ENCODE measurements around the gene NTN1.

The NTN1 gene

GRCh38 chr17:9162275-9162985, 141.1 kb downstream of the NTN1 start:
- Histone ChIP-seq H3K79me2 (ENCODE audit: insufficient read depth, low read depth) (no peaks in the 10 kb centered on the region), H3K4me1 (ENCODE audit: low read depth, poor library complexity, severe bottlenecking) (no peaks in the 10 kb centered on the region), H3K27me3 (ENCODE audit: insufficient read depth, low read depth) (no peaks in the 10 kb centered on the region), H3K4me3 (IDR thresholded peaks at IDR 0.05; ENCODE audit: insufficient read depth, low read depth, low read length) (no peak overlapping the region), H2AFZ (ENCODE audit: low read depth) (no peak overlapping the region), H4K20me1 (ENCODE audit: insufficient read depth) (no peaks in the 10 kb centered on the region), H3K27ac (no peak overlapping the region), H3K9ac (no peak overlapping the region), H3K36me3 (ENCODE audit: insufficient read depth) (no peaks in the 10 kb centered on the region), H3K4me2 (no peak overlapping the region)
- no peak for TF ChIP-seq CTCF (conservative IDR thresholded peaks at IDR 0.05; ENCODE audit: low read depth, low read length)

- H3K4me1 ChIP-seq (ENCODE audit: low read depth, poor library complexity, severe bottlenecking) = no peaks in the 10 kb centered on the region
- H4K20me1 ChIP-seq (ENCODE audit: insufficient read depth) = no peaks in the 10 kb centered on the region
- no peak overlapping the region for H3K4me3 ChIP-seq (IDR thresholded peaks at IDR 0.05; ENCODE audit: insufficient read depth, low read depth, low read length)
- H3K4me2 ChIP-seq = no peak overlapping the region
- no peaks in the 10 kb centered on the region for H3K27me3 ChIP-seq (ENCODE audit: insufficient read depth, low read depth)
- no peak overlapping the region for H3K9ac ChIP-seq
- no peaks in the 10 kb centered on the region for H3K36me3 ChIP-seq (ENCODE audit: insufficient read depth)
- no peaks in the 10 kb centered on the region for H3K79me2 ChIP-seq (ENCODE audit: insufficient read depth, low read depth)
- no peak for TF ChIP-seq CTCF (conservative IDR thresholded peaks at IDR 0.05; ENCODE audit: low read depth, low read length)
- no peak overlapping the region for H2AFZ ChIP-seq (ENCODE audit: low read depth)
- H3K27ac ChIP-seq = no peak overlapping the region
Observed at GRCh38 chr17:9166788-9167187, 145.5 kb downstream of the NTN1 start.

DNA sequence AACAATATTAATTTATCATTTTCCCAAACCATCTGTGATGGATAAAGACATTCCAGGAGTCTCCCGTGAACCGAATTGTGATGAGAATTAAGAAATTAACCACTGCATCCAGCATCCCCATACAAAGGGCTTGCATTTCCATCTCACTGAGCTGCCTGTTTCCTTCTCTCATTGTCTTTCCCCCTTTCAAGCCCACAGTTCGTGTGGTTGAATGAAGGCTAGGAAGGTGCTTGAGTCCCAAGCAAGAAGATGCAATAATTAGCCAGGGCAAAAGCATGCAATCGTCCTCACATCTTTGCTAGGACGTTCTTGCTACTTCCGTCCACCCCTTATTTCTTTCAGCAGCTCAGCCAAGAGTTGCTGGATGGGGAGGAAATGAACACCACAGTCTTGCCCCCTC, 146.1 kb downstream of the NTN1 start:
- Histone ChIP-seq H3K36me3 (ENCODE audit: insufficient read depth) (no peaks in the 10 kb centered on the region), H2AFZ (ENCODE audit: low read depth) (no peak overlapping the region), H3K79me2 (ENCODE audit: insufficient read depth, low read depth) (no peaks in the 10 kb centered on the region), H3K4me1 (ENCODE audit: low read depth, poor library complexity, severe bottlenecking) (no peaks in the 10 kb centered on the region), H3K4me2 (no peak overlapping the region), H3K27me3 (ENCODE audit: insufficient read depth, low read depth) (no peaks in the 10 kb centered on the region), H3K4me3 (IDR thresholded peaks at IDR 0.05; ENCODE audit: insufficient read depth, low read depth, low read length) (no peak overlapping the region), H3K9ac (no peak overlapping the region), H3K27ac (no peak overlapping the region), H4K20me1 (ENCODE audit: insufficient read depth) (no peaks in the 10 kb centered on the region)
- TF ChIP-seq CTCF (conservative IDR thresholded peaks at IDR 0.05; ENCODE audit: low read depth, low read length) = no peak

GRCh38 chr17:9169116-9169515, 147.8 kb downstream of the NTN1 start:
- Histone ChIP-seq H3K4me1 (ENCODE audit: low read depth, poor library complexity, severe bottlenecking) (no peaks in the 10 kb centered on the region), H3K79me2 (ENCODE audit: insufficient read depth, low read depth) (no peaks in the 10 kb centered on the region), H4K20me1 (ENCODE audit: insufficient read depth) (no peaks in the 10 kb centered on the region), H3K27ac (no peak overlapping the region), H3K4me3 (IDR thresholded peaks at IDR 0.05; ENCODE audit: insufficient read depth, low read depth, low read length) (no peak overlapping the region), H3K4me2 (no peak overlapping the region), H3K9ac (no peak overlapping the region), H3K27me3 (ENCODE audit: insufficient read depth, low read depth) (no peaks in the 10 kb centered on the region), H3K36me3 (ENCODE audit: insufficient read depth) (no peaks in the 10 kb centered on the region), H2AFZ (ENCODE audit: low read depth) (no peak overlapping the region)
- TF ChIP-seq CTCF (conservative IDR thresholded peaks at IDR 0.05; ENCODE audit: low read depth, low read length) = no peak

All from KMS-11 (cell line).